ENCODE measurements around the gene SEMA6A. TPM values are rescaled to one million over a fixed set of nuclear protein-coding genes. Genes with fewer than 3 reads are reported as not detected.

The SEMA6A gene
- total and polyA plus RNA-seq, 2 experiments from 2014 or later = 233 to 400 TPM

- H3K9me2 ChIP-seq (ENCODE audit: insufficient read depth) = no peaks in the 10 kb centered on the region
- H3K4me1 Mint-ChIP-seq = peaks cover 54% of the 10 kb centered on the region
These were observed 119.6 kb downstream of the SEMA6A start for GRCh38 chr5:116455061-116455460.

More at GRCh38 chr5:116455061-116455460, 119.6 kb downstream of the SEMA6A start:
- no peak for DNase-seq (ENCODE audit: low spot score)
- Mint-ChIP-seq H3K36me3 (ENCODE audit: low read depth) (peaks cover 34% of the 10 kb centered on the region), H3K9me3 (no peaks in the 10 kb centered on the region), H3K27me3 (ENCODE audit: insufficient read depth, low read depth, poor library complexity) (no peaks in the 10 kb centered on the region), H3K27ac (no peak overlapping the region), H3K4me3 (no peak overlapping the region)
- Histone ChIP-seq H3K4me3 (no peak overlapping the region), H3K36me3 (ENCODE audit: insufficient read depth) (peaks cover 34% of the 10 kb centered on the region; the same call in 1 of the 2 replicates), H3F3A (replicated peaks; ENCODE audit: low read depth) (peaks cover 7% of the 10 kb centered on the region; the same call in 1 of the 2 replicates), H3K27me3 (ENCODE audit: insufficient read depth) (no peaks in the 10 kb centered on the region), H3K79me2 (replicated peaks; ENCODE audit: insufficient read depth) (peaks cover 10% of the 10 kb centered on the region), H3K4me1 (ENCODE audit: insufficient read depth) (peaks cover 44% of the 10 kb centered on the region), H2AFZ (no peak overlapping the region), H3K4me2 (no peak overlapping the region), H4K20me1 (replicated peaks; ENCODE audit: insufficient read depth) (peaks cover 4% of the 10 kb centered on the region; the same call in 1 of the 2 replicates), H3K27ac (ENCODE audit: low read depth) (peak overlapping the region; percentile 78)
- TF ChIP-seq REST (IDR thresholded peaks at IDR 0.05; ENCODE audit: unreplicated experiment) = no peak
- no peak for TF ChIP-seq EZH2 (IDR thresholded peaks at IDR 0.05; ENCODE audit: low read depth, unreplicated experiment)
- TF ChIP-seq ETS1 (IDR thresholded peaks at IDR 0.05) = no peak
- no peak for TF ChIP-seq JUNB (IDR thresholded peaks at IDR 0.05; ENCODE audit: unreplicated experiment)
- no peak for TF ChIP-seq ZNF331 (CRISPR knock-in tag; IDR thresholded peaks at IDR 0.05; ENCODE audit: low read depth)
- no peak for TF ChIP-seq CREB1 (CRISPR knock-in tag; IDR thresholded peaks at IDR 0.05; ENCODE audit: low read depth)
- no peak for TF ChIP-seq ZNF462 (CRISPR knock-in tag; IDR thresholded peaks at IDR 0.05)
- TF ChIP-seq EZH2phosphoT487 (IDR thresholded peaks at IDR 0.05; ENCODE audit: unreplicated experiment) = no peak
- no peak for TF ChIP-seq STAT1 (IDR thresholded peaks at IDR 0.05; ENCODE audit: unreplicated experiment)
- no peak for TF ChIP-seq CTCF (conservative IDR thresholded peaks at IDR 0.05; ENCODE audit: low read depth in 2 of 2)
- no peak for TF ChIP-seq POLR2AphosphoS5 (IDR thresholded peaks at IDR 0.05; ENCODE audit: low read depth)
- no peak for TF ChIP-seq NANOG (IDR thresholded peaks at IDR 0.05; ENCODE audit: borderline replicate concordance)
- no peak for TF ChIP-seq ZNF114 (CRISPR knock-in tag; IDR thresholded peaks at IDR 0.05)
- no peak for ATAC-seq

Measured in GM23338 (cell line).